HG03565 (cell line): Measurements from ENCODE around the gene CDR2L.

ENCODE experiments used
- ATAC-seq: cut with Tn5 transposase; IDR thresholded peaks from one replicate; pipeline ENCODE4 v1.9.1; 2021; ENCODE audit warnings: mild to moderate bottlenecking, moderate library complexity; ENCODE audit not compliant: unreplicated experiment

Gene CDR2L

GRCh38 chr17:74987418-74987908 is at the start of gene CDR2L:
TSS of gene CDR2L (plus strand) at chr17:74987632. CDS start at chr17:74988044, 412 bp downstream.
- peak; percentile 82 for ATAC-seq

GRCh38 chr17:74938194-74938950 is 49.1 kb upstream of the CDR2L start:
- ATAC-seq, result no peak

DNA sequence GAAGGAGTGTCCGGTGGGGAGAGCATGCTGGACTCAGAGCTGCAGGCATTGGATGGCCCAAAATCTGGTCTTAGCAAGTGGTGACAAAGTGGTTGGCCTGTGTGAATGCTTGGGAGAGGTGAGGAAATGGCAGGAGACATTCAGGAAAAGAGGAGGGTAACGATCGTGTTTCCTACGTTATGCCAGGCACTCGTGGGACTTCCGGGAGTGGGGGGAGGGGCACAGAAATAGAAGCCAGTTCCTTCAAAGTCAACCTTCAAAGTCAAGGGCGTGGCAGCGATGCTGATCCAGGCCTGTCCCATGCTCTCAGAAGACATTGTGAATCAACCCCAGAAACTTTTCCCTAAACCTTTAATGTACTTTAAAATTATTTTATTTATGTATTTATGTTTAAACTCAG is 47.9 kb upstream of the CDR2L start:
- ATAC-seq, result no peak

DNA sequence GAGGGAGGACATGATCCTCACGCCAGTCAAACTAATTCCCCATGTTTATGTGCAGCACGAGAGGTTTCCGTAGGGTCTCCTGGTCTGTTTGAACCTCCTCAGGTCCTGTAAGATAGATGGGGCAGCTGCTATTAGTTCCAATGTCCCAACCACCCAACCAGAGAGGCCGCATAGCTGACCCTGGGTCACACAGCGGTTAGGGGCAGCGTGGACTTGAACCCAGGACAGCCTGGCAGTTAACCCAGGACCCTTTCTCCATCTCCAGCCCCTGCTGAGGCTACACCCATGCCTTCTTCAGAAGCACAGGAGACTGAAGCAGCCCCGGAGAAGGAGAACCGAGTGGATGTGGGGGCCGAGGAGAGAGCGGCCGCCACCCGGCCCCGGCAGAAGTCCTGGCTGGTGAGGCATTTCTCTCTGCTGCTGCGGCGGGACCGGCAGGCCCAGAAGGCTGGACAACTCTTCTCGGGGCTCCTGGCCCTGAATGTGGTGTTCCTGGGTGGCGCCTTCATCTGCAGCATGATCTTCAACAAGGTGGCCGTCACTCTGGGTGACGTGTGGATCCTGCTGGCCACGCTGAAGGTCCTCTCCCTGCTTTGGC is 46.2 kb upstream of the CDR2L start:
- ATAC-seq, result no peak

DNA sequence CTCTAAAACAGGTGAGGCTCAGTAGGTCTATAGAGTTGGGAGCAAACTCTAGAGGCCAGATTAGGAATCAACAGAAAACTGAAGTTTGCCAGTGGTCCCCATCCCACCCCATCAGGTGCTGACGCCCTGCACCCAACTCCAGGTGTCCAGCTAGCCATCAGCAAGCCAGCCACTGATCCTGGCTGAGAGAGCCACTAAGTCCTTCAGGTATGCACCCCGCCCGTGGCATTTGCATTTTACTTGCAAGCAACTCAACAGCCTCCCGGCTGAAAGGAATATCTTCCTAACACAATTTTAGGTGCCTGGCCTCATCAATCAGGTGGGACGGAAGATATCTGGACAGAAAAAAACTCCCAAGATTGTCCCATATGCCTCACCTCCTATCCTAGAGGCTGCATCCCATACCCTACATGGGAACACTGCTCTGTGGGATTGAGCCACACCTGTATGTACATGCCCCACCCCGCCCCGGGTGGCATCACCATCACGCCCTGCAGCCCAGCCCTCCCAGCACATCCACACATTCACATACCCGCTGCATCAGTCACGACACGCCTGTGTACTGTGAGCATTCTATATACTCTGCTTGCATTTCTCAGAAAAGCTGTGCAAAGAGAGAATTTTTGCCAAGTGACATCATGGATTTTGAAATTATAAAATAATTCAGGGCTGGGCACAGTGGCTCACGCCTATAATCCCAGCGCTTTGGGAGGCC is 43.5 kb upstream of the CDR2L start:
- ATAC-seq, result no peak

DNA sequence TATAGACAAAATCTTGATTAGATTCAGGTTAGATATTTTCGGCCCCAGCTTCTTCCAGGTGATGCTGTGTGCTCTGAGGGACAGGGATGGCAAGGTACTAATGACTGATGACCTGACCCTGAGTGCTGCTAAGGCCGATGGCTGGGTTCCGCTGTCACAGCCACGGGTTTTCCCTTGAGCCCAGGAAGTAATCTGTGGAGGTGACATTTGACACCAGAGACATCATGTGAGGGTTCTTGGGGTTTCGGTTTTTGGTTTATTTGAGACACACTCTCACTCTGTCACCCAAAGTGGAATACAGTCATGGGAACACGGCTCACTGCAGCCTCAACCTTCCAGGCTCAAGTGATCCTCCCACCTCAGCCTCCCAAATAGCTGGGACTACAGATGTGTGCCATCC is 41.9 kb upstream of the CDR2L start:
- peak; percentile 71 for ATAC-seq

DNA sequence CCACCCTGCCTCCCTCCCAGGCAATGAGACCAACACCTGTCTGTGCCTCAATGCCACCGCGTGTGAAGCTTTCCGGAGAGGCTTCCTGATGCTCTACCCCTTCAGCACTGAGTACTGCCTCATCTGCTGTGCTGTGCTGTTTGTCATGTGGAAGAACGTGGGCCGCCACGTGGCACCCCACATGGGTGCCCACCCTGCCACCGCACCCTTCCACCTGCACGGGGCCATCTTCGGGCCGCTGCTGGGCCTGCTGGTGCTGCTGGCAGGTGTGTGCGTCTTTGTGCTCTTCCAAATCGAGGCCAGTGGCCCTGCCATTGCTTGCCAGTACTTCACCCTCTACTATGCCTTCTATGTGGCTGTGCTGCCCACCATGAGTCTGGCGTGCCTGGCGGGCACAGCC is 40.8 kb upstream of the CDR2L start:
- no peak for ATAC-seq

DNA sequence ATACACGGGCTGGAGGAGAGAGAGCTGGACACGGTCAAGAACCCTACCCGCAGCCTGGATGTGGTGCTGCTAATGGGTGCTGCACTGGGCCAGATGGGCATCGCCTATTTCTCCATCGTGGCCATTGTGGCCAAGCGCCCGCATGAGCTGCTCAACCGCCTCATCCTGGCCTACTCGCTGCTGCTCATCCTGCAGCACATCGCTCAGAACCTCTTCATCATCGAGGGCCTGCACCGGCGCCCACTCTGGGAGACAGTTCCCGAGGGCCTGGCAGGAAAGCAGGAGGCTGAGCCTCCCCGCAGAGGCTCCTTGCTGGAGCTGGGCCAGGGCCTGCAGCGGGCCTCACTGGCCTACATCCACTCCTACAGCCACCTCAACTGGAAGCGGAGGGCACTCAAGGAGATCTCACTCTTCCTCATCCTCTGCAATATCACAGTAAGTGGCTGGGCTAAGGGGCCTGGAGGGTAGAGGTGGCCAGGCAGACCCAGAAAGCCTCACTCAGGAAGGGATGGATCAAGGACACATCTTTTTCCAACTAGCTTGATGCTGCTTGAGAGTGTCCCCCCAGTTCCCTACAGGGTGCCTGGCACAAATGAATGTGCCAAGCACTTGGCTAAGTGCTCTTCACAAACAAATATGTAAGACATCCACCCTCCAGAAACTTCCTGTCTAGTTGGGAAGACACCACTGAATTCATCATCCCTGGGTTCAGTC is 40.2 kb upstream of the CDR2L start:
- ATAC-seq, result no peak

GRCh38 chr17:74949455-74950115 is 37.8 kb upstream of the CDR2L start:
- ATAC-seq, result no peak

- ATAC-seq, result no peak
Measured at GRCh38 chr17:74950207-74950606, 37.2 kb upstream of the CDR2L start.

- ATAC-seq, result no peak
Measured at GRCh38 chr17:74951065-74951464, 36.4 kb upstream of the CDR2L start.

GRCh38 chr17:74951680-74952421 is 35.6 kb upstream of the CDR2L start:
- ATAC-seq, result no peak

DNA sequence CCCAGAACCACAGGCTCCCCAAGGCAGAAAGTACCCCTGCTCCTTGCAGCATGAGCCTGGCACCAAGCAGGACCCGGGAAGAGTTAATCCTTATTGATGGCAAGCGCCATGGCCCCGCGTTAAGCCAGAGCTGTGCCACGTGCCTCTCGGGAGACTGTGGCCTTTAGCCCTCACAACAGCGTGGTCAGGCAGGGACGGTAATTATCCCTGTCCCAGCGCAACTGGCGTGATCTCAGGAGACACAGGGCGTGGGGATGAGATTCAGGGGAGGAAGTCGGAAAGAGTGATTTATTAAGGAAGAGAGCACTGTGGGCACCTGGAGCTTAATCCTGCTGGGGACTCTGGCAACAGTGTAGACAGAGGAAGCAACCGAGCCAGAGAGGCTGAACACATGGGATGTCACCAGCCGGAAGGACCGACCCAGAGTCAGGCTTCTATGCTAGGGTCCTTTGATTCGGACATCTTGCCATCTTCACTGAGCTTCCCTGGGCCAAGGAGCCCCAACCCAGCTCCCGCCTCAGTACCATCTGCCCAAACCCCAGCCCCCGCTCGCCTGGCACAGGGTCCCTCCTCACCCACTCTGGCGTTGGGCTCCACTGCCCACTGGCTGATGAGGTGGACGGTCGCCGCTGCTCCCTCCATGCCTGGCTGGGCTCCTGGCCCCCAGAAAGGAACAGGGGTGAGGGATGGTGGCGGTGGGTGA is 34.9 kb upstream of the CDR2L start:
- ATAC-seq, result no peak

DNA sequence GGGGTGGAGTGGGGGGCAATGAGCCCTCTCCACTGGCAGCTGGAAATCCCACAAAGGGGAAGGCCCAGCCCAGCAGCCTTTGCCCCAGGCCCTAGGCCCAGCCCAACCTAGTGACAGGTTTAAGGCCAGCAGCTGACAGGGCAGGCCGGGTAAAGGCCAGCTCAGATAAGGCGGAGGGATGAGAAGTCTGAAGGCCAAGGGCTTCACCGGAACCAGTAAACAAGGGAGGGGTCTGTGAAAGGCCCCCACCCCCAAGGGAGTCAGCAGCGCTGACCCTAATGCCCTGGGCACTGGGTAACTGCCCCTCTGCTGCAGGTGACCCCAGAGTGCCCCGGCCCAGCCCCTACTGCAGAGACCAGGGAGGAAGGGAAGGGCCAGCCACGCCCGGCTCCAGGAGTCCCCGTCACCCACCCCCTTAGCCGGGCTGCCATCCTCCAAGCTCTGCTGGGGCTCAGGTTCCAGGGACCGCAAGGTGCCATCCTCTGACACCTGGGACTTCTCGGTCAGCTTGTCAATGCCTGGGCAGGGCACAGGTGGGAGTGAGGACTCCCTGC is 34.2 kb upstream of the CDR2L start:
- no peak for ATAC-seq

DNA sequence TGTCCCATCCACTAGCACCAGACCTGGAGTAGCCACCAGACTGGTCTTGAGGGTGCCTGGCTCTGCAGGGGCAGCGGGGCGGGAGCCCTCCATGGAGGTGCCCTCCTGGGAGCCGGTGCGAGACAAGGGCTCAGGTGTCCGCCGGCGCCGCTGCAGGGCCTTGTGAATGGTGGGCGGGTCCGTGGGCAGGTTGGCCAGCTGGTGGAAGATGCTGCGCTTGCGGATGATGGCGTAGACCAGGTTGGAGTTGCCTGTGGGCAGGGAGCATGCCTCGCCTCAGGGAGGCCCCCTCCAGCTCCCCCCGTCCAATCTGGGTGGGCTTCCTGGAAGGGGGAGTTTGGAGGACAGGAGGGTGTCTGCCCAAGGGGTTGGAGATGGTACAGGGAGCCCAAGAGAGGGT is 33.3 kb upstream of the CDR2L start:
- no peak for ATAC-seq

DNA sequence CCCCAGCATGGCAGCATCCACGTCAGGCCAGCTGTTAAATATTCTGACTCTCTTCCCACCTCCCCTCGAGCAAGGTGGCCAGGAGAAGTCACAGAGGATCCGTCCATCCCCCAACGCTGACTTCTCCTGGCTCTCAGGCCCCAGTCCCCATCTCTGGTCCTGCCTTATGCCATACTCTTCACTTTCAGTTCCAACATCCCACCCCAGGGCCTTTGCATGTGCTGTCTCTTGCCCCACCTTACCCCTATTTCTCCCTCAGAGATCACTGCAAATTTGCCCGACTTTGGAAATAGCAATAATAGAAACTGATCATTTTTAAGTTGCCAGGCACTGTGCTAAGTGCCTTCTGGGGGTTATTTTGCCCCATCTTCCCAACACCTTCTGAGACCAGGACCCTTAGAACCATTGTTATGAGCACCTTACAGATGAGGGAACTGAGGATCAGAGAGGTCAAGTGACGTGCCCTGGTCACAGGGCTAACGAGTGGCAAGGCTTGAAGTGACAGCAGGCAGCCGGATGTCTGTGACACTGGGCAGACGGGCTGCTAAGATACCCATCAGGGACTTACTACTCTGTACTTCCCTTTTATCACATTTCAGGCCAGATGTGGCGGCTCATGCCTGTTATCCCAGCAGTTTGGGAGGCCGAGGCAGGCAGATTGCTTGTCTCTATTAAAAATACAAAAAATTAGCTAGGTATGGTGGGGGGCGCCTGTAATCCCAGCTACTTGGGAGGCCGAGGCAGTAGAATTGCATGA is 32.6 kb upstream of the CDR2L start:
- ATAC-seq, result no peak

GRCh38 chr17:74956093-74956492 is 31.3 kb upstream of the CDR2L start:
- no peak for ATAC-seq

DNA sequence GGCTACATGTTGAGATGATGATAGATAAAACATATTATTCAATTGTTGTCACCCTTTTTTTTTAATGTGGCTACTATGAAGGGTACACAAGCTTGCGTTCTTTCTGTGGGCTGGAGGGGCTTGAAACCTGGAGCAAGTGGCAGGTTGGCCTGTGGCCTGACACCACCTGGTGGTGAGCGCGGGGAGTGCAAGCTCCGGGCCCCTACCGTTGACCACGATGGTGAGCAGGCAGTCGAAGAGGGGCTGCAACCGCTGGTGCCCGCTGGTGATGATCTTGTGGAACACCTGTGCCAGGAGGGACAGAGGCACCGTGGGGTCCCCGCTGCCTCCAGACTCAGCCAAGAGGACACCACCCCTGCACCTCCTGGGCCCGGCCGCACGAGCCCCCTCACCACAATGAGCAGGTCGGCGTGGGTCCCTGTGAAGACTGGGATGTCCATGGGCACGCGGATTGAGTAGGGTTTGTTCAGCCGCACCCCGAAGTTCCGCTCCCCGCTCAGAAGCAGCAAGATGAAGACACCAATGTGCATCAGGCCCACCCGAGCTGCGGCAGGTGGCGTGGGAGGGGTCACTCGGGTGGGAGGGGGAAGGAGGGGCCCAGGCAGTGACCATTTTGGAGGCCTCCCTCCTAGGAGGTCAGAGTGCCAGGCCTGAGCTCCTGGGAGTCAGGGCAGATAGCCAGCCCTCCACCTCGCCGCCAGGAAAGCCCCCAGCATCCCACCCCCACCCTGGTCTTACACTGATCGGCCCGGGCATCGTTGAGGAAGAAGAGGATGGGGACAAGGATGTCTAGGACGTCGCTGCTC is 29.3 kb upstream of the CDR2L start:
- ATAC-seq, result no peak
